Cardiac fibroblast (primary cell): ENCODE results near the gene CCNH.

Source experiments
- DNase-seq, 2 donors: peaks; one replicate each; pipeline versions ENCODE4 v3.0.0 to v3.0.0-alpha.2; 2010; ENCODE audit warnings: low read depth in 2 of 2
- H3K4me3 ChIP-seq, 2 donors: replicated peaks in 1 of 2; 1 replicate in 1 of 2; 2 replicates in 1 of 2; pipeline ENCODE4 v1.5.1; 2011; ENCODE audit warnings: low read depth in 2 of 2, low read length in 2 of 2, mild to moderate bottlenecking in 2 of 2, moderate library complexity in 1 of 2
- TF ChIP-seq, protein P1 (sequence below): IDR thresholded peaks from one replicate; pipeline ENCODE4 v1.5.1; 2011; ENCODE audit warnings: low read depth, mild to moderate bottlenecking, low read length, inconsistent platforms

Gene CCNH

DNA sequence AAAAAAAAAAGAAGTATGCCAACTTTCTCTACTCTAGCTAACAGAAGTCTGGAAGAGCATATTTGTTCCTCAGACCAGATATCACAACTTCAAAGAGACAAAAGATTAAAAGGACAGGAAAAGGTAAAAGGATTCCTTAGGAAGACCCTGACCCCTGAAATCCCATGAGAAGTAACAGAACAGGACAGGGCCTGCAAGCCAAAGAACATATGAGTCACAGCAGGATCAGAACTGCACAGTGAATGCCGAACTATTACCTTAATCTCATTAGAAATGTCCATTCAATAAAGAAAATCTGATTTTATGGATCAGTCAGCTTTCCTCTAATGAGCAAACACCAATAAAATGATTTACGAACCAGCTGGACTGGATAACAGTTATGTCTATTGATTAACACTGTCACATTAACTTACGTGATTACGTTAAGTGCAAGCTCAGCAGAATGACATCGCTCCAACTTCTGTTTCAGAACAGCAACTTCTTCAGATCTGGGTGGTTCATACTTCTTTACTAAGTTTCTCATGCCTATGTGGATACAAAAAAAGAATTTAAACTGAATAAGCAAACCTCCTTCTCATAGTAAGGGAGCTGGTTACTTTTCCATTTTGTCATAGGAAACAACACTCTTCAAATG is 13.6 kb downstream of the CCNH start:
- DNase-seq = peak in 1 of 2 donors; percentile 46
- TF ChIP-seq, protein P1, sequence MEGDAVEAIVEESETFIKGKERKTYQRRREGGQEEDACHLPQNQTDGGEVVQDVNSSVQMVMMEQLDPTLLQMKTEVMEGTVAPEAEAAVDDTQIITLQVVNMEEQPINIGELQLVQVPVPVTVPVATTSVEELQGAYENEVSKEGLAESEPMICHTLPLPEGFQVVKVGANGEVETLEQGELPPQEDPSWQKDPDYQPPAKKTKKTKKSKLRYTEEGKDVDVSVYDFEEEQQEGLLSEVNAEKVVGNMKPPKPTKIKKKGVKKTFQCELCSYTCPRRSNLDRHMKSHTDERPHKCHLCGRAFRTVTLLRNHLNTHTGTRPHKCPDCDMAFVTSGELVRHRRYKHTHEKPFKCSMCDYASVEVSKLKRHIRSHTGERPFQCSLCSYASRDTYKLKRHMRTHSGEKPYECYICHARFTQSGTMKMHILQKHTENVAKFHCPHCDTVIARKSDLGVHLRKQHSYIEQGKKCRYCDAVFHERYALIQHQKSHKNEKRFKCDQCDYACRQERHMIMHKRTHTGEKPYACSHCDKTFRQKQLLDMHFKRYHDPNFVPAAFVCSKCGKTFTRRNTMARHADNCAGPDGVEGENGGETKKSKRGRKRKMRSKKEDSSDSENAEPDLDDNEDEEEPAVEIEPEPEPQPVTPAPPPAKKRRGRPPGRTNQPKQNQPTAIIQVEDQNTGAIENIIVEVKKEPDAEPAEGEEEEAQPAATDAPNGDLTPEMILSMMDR = no peak
- H3K4me3 ChIP-seq = no peak overlapping the region

DNA sequence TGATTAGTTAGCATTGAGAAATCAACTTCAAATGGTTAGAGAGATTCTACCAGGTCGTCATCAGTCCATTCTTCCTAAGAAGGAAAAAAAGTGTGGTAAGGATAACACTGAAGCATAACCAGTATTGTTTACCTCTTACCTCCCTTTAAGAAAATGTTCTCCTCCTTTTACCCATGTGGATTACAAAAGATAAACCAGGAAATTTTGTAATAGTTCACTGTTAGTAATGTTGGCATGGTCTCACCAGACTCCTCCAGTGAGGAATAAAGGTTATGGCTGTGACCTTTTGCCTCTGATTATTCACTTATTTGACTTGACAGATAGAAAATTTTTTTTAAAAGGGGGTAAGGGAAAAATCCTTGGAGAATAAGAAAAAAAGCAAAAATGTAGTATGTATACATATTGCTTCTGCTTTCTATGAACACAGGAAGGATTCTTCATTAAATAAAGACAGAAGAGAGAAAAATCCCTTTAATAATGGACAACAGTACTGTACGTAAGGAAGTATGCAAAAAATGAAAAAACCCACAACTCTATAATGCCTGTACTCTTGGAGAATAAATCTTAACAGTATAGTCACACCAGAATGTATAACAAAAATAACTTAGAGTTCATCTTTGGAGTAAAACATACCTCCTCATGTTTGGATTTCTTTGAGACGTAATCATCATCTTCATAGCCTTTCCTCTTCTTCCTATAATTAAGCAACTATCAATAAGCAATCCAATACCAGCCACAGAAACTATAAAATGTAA is 18.1 kb downstream of the CCNH start:
- TF ChIP-seq, protein P1 = no peak
- no peak overlapping the region for H3K4me3 ChIP-seq
- DNase-seq = peak; percentile 76 to 90

DNA sequence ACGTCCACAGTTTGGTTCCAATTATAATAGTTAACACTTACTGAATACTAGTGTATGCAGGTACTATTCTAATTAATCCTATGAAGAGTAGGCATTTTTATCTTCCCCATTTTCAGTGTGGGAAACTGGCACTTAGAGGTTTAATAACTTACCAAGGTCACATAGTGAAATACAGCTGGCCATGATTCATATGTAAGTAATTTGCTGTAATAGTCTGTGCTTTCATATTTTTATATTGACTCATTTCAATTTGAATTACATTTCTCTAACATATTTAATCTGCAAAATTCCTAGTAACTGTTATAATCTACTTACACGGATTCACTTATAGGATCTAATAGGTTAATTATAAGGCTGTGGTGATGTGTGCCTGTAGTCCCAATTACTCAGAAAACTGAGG is 19.4 kb downstream of the CCNH start:
- H3K4me3 ChIP-seq = no peak overlapping the region
- DNase-seq = peak; percentile 80 to 90
- TF ChIP-seq, protein P1 = no peak

DNA sequence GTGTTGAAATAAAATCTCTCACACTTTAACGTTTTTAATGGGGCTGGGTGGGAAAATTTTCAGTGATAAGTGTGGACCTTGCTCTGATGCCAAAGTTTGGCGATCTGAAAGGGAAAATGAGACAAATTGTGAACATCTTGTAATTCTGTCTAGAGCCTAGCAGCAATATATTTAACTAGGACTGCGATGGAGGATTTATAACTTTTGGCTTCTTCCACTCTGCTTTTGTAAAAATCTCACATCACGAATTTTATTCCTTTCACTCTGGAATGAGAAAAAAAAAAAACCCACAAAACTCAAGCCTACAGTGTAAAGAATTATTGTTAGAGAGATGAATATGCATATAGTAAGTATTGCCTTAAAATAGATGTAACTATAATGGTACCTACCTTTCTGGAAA is 19.9 kb downstream of the CCNH start:
- DNase-seq = no peak
- TF ChIP-seq, protein P1 = no peak
- no peak overlapping the region for H3K4me3 ChIP-seq

DNA sequence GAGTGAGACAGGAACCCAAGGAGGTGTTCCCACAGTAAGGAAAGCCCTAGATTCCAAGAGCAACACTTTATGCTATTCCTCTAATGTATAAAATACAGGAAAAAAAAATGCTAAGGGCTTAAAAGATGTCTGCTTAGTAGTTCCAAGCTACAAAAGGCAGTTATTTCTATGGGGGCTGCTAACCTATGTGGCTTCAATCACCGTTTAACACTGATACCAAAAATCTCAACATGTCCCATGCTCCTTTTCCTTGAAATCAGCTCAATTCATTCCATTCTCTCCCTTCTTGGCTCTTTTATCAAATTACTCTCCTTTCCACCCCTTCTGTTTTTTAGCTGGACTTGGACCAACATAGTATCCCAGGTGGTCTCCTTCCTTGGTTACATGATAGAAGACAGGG is 20.6 kb downstream of the CCNH start:
- DNase-seq = no peak
- TF ChIP-seq, protein P1 = no peak

DNA sequence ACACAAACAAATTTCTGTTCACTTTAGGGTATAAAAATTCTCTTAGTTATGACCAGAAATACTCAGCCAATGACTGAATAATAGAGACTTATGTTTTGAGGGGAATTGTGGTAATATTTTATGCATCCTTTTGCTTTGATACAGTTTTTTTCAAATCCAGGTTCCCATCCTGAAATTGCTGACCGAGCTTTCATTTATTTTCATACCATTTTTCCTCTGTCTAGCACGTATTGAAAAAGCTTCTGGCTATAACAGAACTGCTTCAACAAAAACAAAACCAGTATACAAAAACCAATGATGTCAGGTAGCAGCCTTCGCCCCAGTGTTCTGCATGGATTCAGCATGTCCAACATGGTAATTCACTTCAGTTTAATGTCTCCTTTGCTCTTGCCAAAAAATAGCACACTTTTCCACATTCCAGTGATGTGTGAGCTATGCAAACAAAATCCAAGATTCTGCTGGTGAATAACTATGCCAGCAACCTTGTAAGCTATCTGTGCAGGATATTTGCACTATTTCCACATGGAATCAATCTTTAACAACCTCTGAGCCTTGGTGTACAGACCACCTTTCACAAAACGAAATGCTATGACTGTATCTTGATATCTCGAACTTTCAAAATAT is 22.0 kb downstream of the CCNH start:
- no peak overlapping the region for H3K4me3 ChIP-seq
- peak; percentile 15 to 30 for DNase-seq
- TF ChIP-seq, protein P1 = no peak

More for the DNA sequence above, 20.6 kb downstream of the CCNH start:
- no peak overlapping the region for H3K4me3 ChIP-seq
